Measurements from ENCODE around the gene CLTCL1. TPM values are rescaled to one million over a fixed set of nuclear protein-coding genes. Genes with fewer than 3 reads are reported as not detected.
A peak's percentile ranks its signal among the peaks of the same experiment; 100 is the strongest.

Gene CLTCL1
- total RNA-seq, 4 donors from 2014 or later, result 111 to 311 (median 215) TPM

DNA sequence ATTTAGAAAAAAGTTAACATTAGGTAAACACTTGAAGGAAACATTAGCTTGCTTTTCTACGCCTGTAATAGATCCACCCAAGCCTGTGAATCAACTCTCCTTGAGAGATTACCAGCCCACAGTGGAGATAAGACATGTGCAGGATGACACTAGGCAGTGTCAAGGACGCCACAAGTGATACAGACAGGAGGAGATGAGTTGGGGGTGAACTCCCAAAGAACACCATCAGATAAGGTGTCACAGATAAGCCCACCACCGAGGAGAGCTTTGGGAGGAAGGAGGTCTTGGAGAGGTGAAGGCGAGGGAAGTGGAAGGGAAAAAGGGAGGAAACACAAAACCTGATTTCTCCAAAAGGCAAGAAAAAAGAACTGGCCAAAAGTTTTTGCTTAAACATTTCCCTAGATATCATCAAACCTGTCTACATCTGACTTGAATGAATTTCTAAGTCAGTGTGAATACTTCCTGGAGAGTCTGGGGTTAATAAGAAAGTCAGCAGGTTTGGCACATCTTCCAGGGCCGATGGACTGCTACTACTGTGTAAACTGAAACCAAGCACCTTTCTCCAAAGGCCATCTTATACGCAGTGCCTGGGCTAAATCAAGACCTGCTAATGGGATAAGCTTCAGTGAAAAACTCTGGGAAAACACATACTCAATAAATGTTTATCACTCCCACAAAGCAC is 15.5 kb downstream of the CLTCL1 start:
- peak overlapping the region; percentile 94 to 100 (median 96) for H3K27ac ChIP-seq
- no peaks in the 10 kb centered on the region for H3K9me3 ChIP-seq
- TF ChIP-seq, protein P1, sequence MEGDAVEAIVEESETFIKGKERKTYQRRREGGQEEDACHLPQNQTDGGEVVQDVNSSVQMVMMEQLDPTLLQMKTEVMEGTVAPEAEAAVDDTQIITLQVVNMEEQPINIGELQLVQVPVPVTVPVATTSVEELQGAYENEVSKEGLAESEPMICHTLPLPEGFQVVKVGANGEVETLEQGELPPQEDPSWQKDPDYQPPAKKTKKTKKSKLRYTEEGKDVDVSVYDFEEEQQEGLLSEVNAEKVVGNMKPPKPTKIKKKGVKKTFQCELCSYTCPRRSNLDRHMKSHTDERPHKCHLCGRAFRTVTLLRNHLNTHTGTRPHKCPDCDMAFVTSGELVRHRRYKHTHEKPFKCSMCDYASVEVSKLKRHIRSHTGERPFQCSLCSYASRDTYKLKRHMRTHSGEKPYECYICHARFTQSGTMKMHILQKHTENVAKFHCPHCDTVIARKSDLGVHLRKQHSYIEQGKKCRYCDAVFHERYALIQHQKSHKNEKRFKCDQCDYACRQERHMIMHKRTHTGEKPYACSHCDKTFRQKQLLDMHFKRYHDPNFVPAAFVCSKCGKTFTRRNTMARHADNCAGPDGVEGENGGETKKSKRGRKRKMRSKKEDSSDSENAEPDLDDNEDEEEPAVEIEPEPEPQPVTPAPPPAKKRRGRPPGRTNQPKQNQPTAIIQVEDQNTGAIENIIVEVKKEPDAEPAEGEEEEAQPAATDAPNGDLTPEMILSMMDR (IDR thresholded peaks at IDR 0.05 in 4 of 5, conservative IDR thresholded peaks at IDR 0.05 in 1 of 5), result no peak
- peak in 1 of 2 donors; percentile 10 for TF ChIP-seq POLR2A (IDR thresholded peaks at IDR 0.05)
- no peaks in the 10 kb centered on the region for H3K27me3 ChIP-seq
- in situ Hi-C loops (cut with MboI; ENCODE audit: low sequenced_read_pairs in 4 of 4) (loop anchor here in 1 of 4 donors (10.0 kb wide), 1 partner anchor 51 kb away; no protein-coding TSS in a partner anchor), intact Hi-C loops (cut with DNase I; ENCODE audit: low total_unique reads) (no loop called here)
- DNase-seq, result peak; percentile 67 to 79
- H3K4me3 ChIP-seq, result peak overlapping the region in 3 of 4 donors; percentile 13 to 39 (median 20)
- H3K36me3 ChIP-seq, result peaks cover 0 to 23% of the 10 kb centered on the region in 2 donors
- ATAC-seq, result peak; percentile 80 to 88
- peaks cover 54 to 68% of the 10 kb centered on the region in 2 donors for H3K4me1 ChIP-seq

DNA sequence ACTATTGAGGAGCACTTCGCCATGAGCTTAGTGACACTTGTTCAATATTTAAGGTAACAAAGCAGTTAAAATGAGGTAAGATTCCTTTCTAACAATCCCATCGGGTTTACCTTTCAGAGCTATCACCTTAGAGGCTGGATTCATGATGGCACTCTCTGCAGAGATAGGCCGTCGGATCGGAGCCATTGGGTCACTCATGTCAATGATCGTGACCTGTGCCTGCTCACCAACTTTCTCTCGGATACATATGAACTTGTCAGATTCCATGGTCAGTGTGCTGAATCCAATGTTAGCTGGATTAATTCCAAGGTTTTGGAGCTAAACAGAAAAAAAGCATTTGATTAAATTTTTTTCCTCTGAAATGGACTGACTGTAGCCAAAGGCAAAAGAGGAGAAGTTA is 16.0 kb downstream of the CLTCL1 start:
- no peak for DNase-seq
- TF ChIP-seq, protein P1 (IDR thresholded peaks at IDR 0.05 in 4 of 5, conservative IDR thresholded peaks at IDR 0.05 in 1 of 5), result no peak
- TF ChIP-seq POLR2A (IDR thresholded peaks at IDR 0.05), result no peak
- in situ Hi-C loops (cut with MboI; ENCODE audit: low sequenced_read_pairs in 4 of 4) (loop anchor here in 1 of 4 donors (10.0 kb wide), 1 partner anchor 51 kb away; no protein-coding TSS in a partner anchor), intact Hi-C loops (cut with DNase I; ENCODE audit: low total_unique reads) (no loop called here)
- no peaks in the 10 kb centered on the region for H3K9me3 ChIP-seq
- H3K4me3 ChIP-seq, result no peak overlapping the region
- ATAC-seq, result no peak
- peaks cover 51 to 68% of the 10 kb centered on the region in 2 donors for H3K4me1 ChIP-seq
- H3K36me3 ChIP-seq, result peaks cover 0 to 23% of the 10 kb centered on the region in 2 donors
- H3K27me3 ChIP-seq, result no peaks in the 10 kb centered on the region
- H3K27ac ChIP-seq, result peak overlapping the region; percentile 94 to 100 (median 96)

GRCh38 chr22:19275104-19275503 is 16.4 kb downstream of the CLTCL1 start:
- peaks cover 47 to 68% of the 10 kb centered on the region in 2 donors for H3K4me1 ChIP-seq
- H3K36me3 ChIP-seq, result peaks cover 0 to 23% of the 10 kb centered on the region in 2 donors
- in situ Hi-C loops (cut with MboI; ENCODE audit: low sequenced_read_pairs in 4 of 4) (loop anchor here in 1 of 4 donors (10.0 kb wide), 1 partner anchor 50 kb away; no protein-coding TSS in a partner anchor), intact Hi-C loops (cut with DNase I; ENCODE audit: low total_unique reads) (no loop called here)
- no peak overlapping the region for H3K4me3 ChIP-seq
- peak overlapping the region; percentile 94 to 100 (median 96) for H3K27ac ChIP-seq
- no peaks in the 10 kb centered on the region for H3K9me3 ChIP-seq
- no peak for ATAC-seq
- TF ChIP-seq POLR2A (IDR thresholded peaks at IDR 0.05), result no peak
- TF ChIP-seq, protein P1 (IDR thresholded peaks at IDR 0.05 in 4 of 5, conservative IDR thresholded peaks at IDR 0.05 in 1 of 5), result no peak
- no peak for DNase-seq
- H3K27me3 ChIP-seq, result no peaks in the 10 kb centered on the region

- H3K4me3 ChIP-seq, result no peak overlapping the region
- ATAC-seq (no peak), DNase-seq (no peak)
- H3K36me3 ChIP-seq, result peaks cover 0 to 31% of the 10 kb centered on the region in 2 donors
- intact Hi-C loops (cut with DNase I; ENCODE audit: low total_unique reads), result no loop called here
- TF ChIP-seq, protein P1 (IDR thresholded peaks at IDR 0.05 in 4 of 5, conservative IDR thresholded peaks at IDR 0.05 in 1 of 5), result no peak
- no peak for TF ChIP-seq POLR2A (IDR thresholded peaks at IDR 0.05)
- H3K27ac ChIP-seq, result peak overlapping the region; percentile 94 to 100 (median 96)
- H3K4me1 ChIP-seq, result peaks cover 19 to 44% of the 10 kb centered on the region in 2 donors
- no peaks in the 10 kb centered on the region for H3K9me3 ChIP-seq
- H3K27me3 ChIP-seq, result no peaks in the 10 kb centered on the region
- in situ Hi-C loops (cut with MboI; ENCODE audit: low sequenced_read_pairs in 4 of 4), result loop anchor here in 1 of 4 donors (10.0 kb wide), 1 partner anchor 47 kb away; no protein-coding TSS in a partner anchor
Observed at GRCh38 chr22:19271856-19272535, 19.5 kb downstream of the CLTCL1 start.

Data from gastrocnemius medialis (tissue), 4 donors.